CD4-positive, alpha-beta T cell treated with Interferon gamma for 1 hour (primary cell): ENCODE data around the gene TP53TG5.

Experiments used
- DNase-seq: peaks from one replicate; pipeline ENCODE4 v3.0.0-alpha.2; 2020

The TP53TG5 gene

GRCh38 chr20:45404438-45404837 lies 26.3 kb upstream of the TP53TG5 start:
- no peak for DNase-seq

GRCh38 chr20:45402946-45403345 lies 24.8 kb upstream of the TP53TG5 start:
- no peak for DNase-seq

- DNase-seq = no peak
These were observed 22.4 kb upstream of the TP53TG5 start for GRCh38 chr20:45400346-45401031.

- DNase-seq = no peak
These were observed 20.9 kb upstream of the TP53TG5 start for GRCh38 chr20:45399018-45399417.

- no peak for DNase-seq
These were observed 16.9 kb upstream of the TP53TG5 start for GRCh38 chr20:45395114-45395415.

GRCh38 chr20:45394221-45395113 lies 16.3 kb upstream of the TP53TG5 start:
- no peak for DNase-seq

GRCh38 chr20:45392733-45393132 lies 14.6 kb upstream of the TP53TG5 start:
- DNase-seq = no peak

- no peak for DNase-seq
These were observed 13.4 kb upstream of the TP53TG5 start for GRCh38 chr20:45391559-45391958.

- DNase-seq = no peak
These were observed 12.8 kb upstream of the TP53TG5 start for GRCh38 chr20:45390931-45391330.

- no peak for DNase-seq
These were observed 9.1 kb upstream of the TP53TG5 start for GRCh38 chr20:45387274-45387673.

- DNase-seq = no peak
These were observed 856 bp downstream of the TP53TG5 start for GRCh38 chr20:45377269-45377668.

GRCh38 chr20:45374966-45375365 lies 3.2 kb downstream of the TP53TG5 start:
- no peak for DNase-seq

- no peak for DNase-seq
These were observed 4.0 kb downstream of the TP53TG5 start for GRCh38 chr20:45374101-45374467.

GRCh38 chr20:45373353-45374100 lies 4.6 kb downstream of the TP53TG5 start:
- peak; percentile 87 for DNase-seq

GRCh38 chr20:45372646-45373352 lies 5.3 kb downstream of the TP53TG5 start:
- no peak for DNase-seq

GRCh38 chr20:45372241-45372640 lies 5.9 kb downstream of the TP53TG5 start:
- no peak for DNase-seq

GRCh38 chr20:45370571-45371160 lies 7.5 kb downstream of the TP53TG5 start:
- DNase-seq = no peak

GRCh38 chr20:45368221-45368980 lies 9.7 kb downstream of the TP53TG5 start:
- DNase-seq = peak; percentile 71

- DNase-seq = no peak
These were observed 11.0 kb downstream of the TP53TG5 start for GRCh38 chr20:45367126-45367525.

GRCh38 chr20:45366631-45367030 lies 11.5 kb downstream of the TP53TG5 start:
- no peak for DNase-seq

GRCh38 chr20:45366192-45366591 lies 11.9 kb downstream of the TP53TG5 start:
- no peak for DNase-seq

- DNase-seq = no peak
These were observed 12.6 kb downstream of the TP53TG5 start for GRCh38 chr20:45365444-45365970.
